Gastrocnemius medialis (tissue), 4 donors: ENCODE data around the gene AKAP10.

Experiments used
- POLR2A ChIP-seq, 2 donors: fragments of 450-650 bp; IDR thresholded peaks; one replicate each; pipeline ENCODE4 v1.6.1; 2017; ENCODE audit warnings: antibody characterized with exemption in 2 of 2, mild to moderate bottlenecking in 2 of 2, moderate library complexity in 2 of 2
- TF ChIP-seq, protein P1 (sequence below), 5 experiments: fragments of 450-650 bp in 3 of 5; fragments of 200-600 bp in 2 of 5; sonication (generic) in 2 of 5; IDR thresholded peaks in 4 of 5; conservative IDR thresholded peaks in 1 of 5; 1 replicate in 4 of 5; 2 replicates in 1 of 5; pipeline ENCODE4 v1.5.1; 2016 to 2019; ENCODE audit warnings: antibody characterized with exemption in 5 of 5, mild to moderate bottlenecking in 3 of 5, moderate library complexity in 3 of 5

- no peak for TF ChIP-seq POLR2A (IDR thresholded peaks at IDR 0.05)
- TF ChIP-seq, protein P1, sequence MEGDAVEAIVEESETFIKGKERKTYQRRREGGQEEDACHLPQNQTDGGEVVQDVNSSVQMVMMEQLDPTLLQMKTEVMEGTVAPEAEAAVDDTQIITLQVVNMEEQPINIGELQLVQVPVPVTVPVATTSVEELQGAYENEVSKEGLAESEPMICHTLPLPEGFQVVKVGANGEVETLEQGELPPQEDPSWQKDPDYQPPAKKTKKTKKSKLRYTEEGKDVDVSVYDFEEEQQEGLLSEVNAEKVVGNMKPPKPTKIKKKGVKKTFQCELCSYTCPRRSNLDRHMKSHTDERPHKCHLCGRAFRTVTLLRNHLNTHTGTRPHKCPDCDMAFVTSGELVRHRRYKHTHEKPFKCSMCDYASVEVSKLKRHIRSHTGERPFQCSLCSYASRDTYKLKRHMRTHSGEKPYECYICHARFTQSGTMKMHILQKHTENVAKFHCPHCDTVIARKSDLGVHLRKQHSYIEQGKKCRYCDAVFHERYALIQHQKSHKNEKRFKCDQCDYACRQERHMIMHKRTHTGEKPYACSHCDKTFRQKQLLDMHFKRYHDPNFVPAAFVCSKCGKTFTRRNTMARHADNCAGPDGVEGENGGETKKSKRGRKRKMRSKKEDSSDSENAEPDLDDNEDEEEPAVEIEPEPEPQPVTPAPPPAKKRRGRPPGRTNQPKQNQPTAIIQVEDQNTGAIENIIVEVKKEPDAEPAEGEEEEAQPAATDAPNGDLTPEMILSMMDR (IDR thresholded peaks at IDR 0.05 in 4 of 5, conservative IDR thresholded peaks at IDR 0.05 in 1 of 5): no peak
Measured at GRCh38 chr17:19943599-19943998, 34.0 kb downstream of the AKAP10 start.
